ENCODE measurements around the gene STYK1. TPM values are rescaled to one million over a fixed set of nuclear protein-coding genes. Genes with fewer than 3 reads are reported as not detected.

STYK1 gene
- total RNA-seq, 1 donor from 2014 or later, result 1.5 TPM

GRCh38 chr12:10618338-10618987, 55.4 kb downstream of the STYK1 start:
- no peak overlapping the region for H3K4me3 ChIP-seq (ENCODE audit: low read depth, low read length)

GRCh38 chr12:10617863-10618262, 56.0 kb downstream of the STYK1 start:
- H3K27me3 ChIP-seq (ENCODE audit: control insufficient read depth, insufficient read depth, low read length), result no peaks in the 10 kb centered on the region
- DNase-seq (ENCODE audit: low read depth), result no peak
- no peak for TF ChIP-seq CTCF (IDR thresholded peaks at IDR 0.05; ENCODE audit: insufficient read depth, low read length, poor library complexity, severe bottlenecking)
- H3K4me3 ChIP-seq (ENCODE audit: low read depth, low read length), result no peak overlapping the region
- H3K36me3 ChIP-seq (ENCODE audit: control insufficient read depth, insufficient read depth, low read length), result no peaks in the 10 kb centered on the region

More at GRCh38 chr12:10618338-10618987, 55.4 kb downstream of the STYK1 start:
- no peaks in the 10 kb centered on the region for H3K36me3 ChIP-seq (ENCODE audit: control insufficient read depth, insufficient read depth, low read length)
- peak; percentile 63 for DNase-seq (ENCODE audit: low read depth)
- TF ChIP-seq CTCF (IDR thresholded peaks at IDR 0.05; ENCODE audit: insufficient read depth, low read length, poor library complexity, severe bottlenecking), result no peak
- H3K27me3 ChIP-seq (ENCODE audit: control insufficient read depth, insufficient read depth, low read length), result no peaks in the 10 kb centered on the region

- no peak for TF ChIP-seq CTCF (IDR thresholded peaks at IDR 0.05; ENCODE audit: insufficient read depth, low read length, poor library complexity, severe bottlenecking)
- no peaks in the 10 kb centered on the region for H3K27me3 ChIP-seq (ENCODE audit: control insufficient read depth, insufficient read depth, low read length)
- H3K4me3 ChIP-seq (ENCODE audit: low read depth, low read length), result no peak overlapping the region
- no peak for DNase-seq (ENCODE audit: low read depth)
- H3K36me3 ChIP-seq (ENCODE audit: control insufficient read depth, insufficient read depth, low read length), result no peaks in the 10 kb centered on the region
Observed at GRCh38 chr12:10615532-10615931, 58.3 kb downstream of the STYK1 start.

GRCh38 chr12:10614056-10614370, 59.8 kb downstream of the STYK1 start:
- Histone ChIP-seq H3K36me3 (ENCODE audit: control insufficient read depth, insufficient read depth, low read length) (no peaks in the 10 kb centered on the region), H3K27me3 (ENCODE audit: control insufficient read depth, insufficient read depth, low read length) (no peaks in the 10 kb centered on the region), H3K4me3 (ENCODE audit: low read depth, low read length) (peak overlapping the region; percentile 84)
- DNase-seq (ENCODE audit: low read depth), result no peak
- no peak for TF ChIP-seq CTCF (IDR thresholded peaks at IDR 0.05; ENCODE audit: insufficient read depth, low read length, poor library complexity, severe bottlenecking)

GRCh38 chr12:10613349-10614055, 60.4 kb downstream of the STYK1 start, which contains the start of gene MAGOHB:
Gene MAGOHB (minus strand): TSS chr12:10613609. CDS start chr12:10613532, 77 bp downstream.
- Histone ChIP-seq H3K4me3 (ENCODE audit: low read depth, low read length) (peak within 1 kb of the TSS; percentile 84), H3K27me3 (ENCODE audit: control insufficient read depth, insufficient read depth, low read length) (no peaks in the 10 kb centered on the region), H3K36me3 (ENCODE audit: control insufficient read depth, insufficient read depth, low read length) (no peaks in the 10 kb centered on the region)
- DNase-seq (ENCODE audit: low read depth), result peak; percentile 79
- no peak for TF ChIP-seq CTCF (IDR thresholded peaks at IDR 0.05; ENCODE audit: insufficient read depth, low read length, poor library complexity, severe bottlenecking)
